HK-2 (cell line): ENCODE results near the gene ISM1.

ENCODE experiments used
- DNase-seq: peaks from one replicate; pipeline ENCODE4 v3.0.0-alpha.2; 2018; ENCODE audit not compliant: unreplicated experiment

The ISM1 gene

GRCh38 chr20:13312300-13312699 is 91.2 kb downstream of the ISM1 start:
- DNase-seq: peak; percentile 28

GRCh38 chr20:13313201-13313600 is 92.1 kb downstream of the ISM1 start:
- DNase-seq: no peak

- no peak for DNase-seq
Observed at GRCh38 chr20:13317439-13317838, 96.4 kb downstream of the ISM1 start.

- no peak for DNase-seq
Observed at GRCh38 chr20:13318871-13319521, 97.9 kb downstream of the ISM1 start.

- DNase-seq: no peak
Observed at GRCh38 chr20:13320702-13321101, 99.6 kb downstream of the ISM1 start.

- DNase-seq: no peak
Observed at GRCh38 chr20:13321416-13321815, 100.3 kb downstream of the ISM1 start.

- no peak for DNase-seq
Observed at GRCh38 chr20:13322198-13322597, 101.1 kb downstream of the ISM1 start.

- DNase-seq: no peak
Observed at GRCh38 chr20:13322621-13323020, 101.5 kb downstream of the ISM1 start.

GRCh38 chr20:13325033-13325432 is 104.0 kb downstream of the ISM1 start:
- DNase-seq: peak; percentile 56

GRCh38 chr20:13325796-13326340 is 104.8 kb downstream of the ISM1 start:
- DNase-seq: no peak

- no peak for DNase-seq
Observed at GRCh38 chr20:13331536-13331935, 110.5 kb downstream of the ISM1 start.

GRCh38 chr20:13333036-13333435 is 112.0 kb downstream of the ISM1 start:
- DNase-seq: peak; percentile 40

- DNase-seq: no peak
Observed at GRCh38 chr20:13333793-13334192, 112.7 kb downstream of the ISM1 start.

- peak; percentile 89 for DNase-seq
Observed at GRCh38 chr20:13336308-13337089, 115.4 kb downstream of the ISM1 start.

GRCh38 chr20:13337090-13337784 is 116.2 kb downstream of the ISM1 start:
- peak; percentile 53 for DNase-seq

GRCh38 chr20:13338097-13338661 is 117.1 kb downstream of the ISM1 start:
- DNase-seq: no peak

- DNase-seq: no peak
Observed at GRCh38 chr20:13338999-13339411, 117.9 kb downstream of the ISM1 start.

- DNase-seq: no peak
Observed at GRCh38 chr20:13340088-13340487, 119.0 kb downstream of the ISM1 start.

- DNase-seq: no peak
Observed at GRCh38 chr20:13341737-13342393, 120.8 kb downstream of the ISM1 start.

- DNase-seq: no peak
Observed at GRCh38 chr20:13342469-13343242, 121.6 kb downstream of the ISM1 start.

GRCh38 chr20:13344671-13345070 is 123.6 kb downstream of the ISM1 start:
- no peak for DNase-seq
